ENCODE data around the gene C20orf204.
"Not testable (repeated sequence)": the region's sequence is repeated elsewhere in the genome, so short reads cannot be mapped to it uniquely, and the experiment has no call there.

C20orf204 gene

GRCh38 chr20:64084685-64085152 lies 48.7 kb downstream of the C20orf204 start:
- DNase-seq, result no peak

GRCh38 chr20:64086801-64087200 lies 50.8 kb downstream of the C20orf204 start:
- DNase-seq, result no peak

- DNase-seq, result not testable (repeated sequence)
Measured at GRCh38 chr20:64087226-64087825, 51.3 kb downstream of the C20orf204 start.

GRCh38 chr20:64088586-64088985 lies 52.6 kb downstream of the C20orf204 start:
- not testable (repeated sequence) for DNase-seq

All from activated CD4-positive, alpha-beta T cell treated with anti-CD3 and anti-CD28 coated beads for 48 hours (primary cell).